AG04449 (cell line): ENCODE data around the gene POU2F3.

Experiments used
- CTCF ChIA-PET: fragments of 350-600 bp; formaldehyde crosslinking; extraction: SDS; loops from one replicate; lab custom pipeline; 2021; ENCODE audit warnings: antibody characterized with exemption; lab: Yijun Ruan, JAX
- POLR2A ChIA-PET: fragments of 400-600, 350-600 bp; formaldehyde crosslinking; extraction: SDS; loops from one replicate; lab custom pipeline; 2020; ENCODE audit warnings: antibody characterized with exemption, inconsistent platforms; lab: Yijun Ruan, JAX
- DNase-seq: peaks from one replicate; pipeline ENCODE4 v3.0.0-alpha.2; 2010; ENCODE audit warnings: low read depth, low spot score
- H3K4me3 ChIP-seq: 2 replicates; pipeline ENCODE4 v1.5.1; 2011; ENCODE audit warnings: low read depth, mild to moderate bottlenecking, control low read depth, low read length
- TF ChIP-seq, protein P1 (sequence below): IDR thresholded peaks from one replicate; pipeline ENCODE4 v1.5.1; 2011; ENCODE audit warnings: mild to moderate bottlenecking, moderate library complexity, low read length, control low read depth, inconsistent platforms; ENCODE audit not compliant: insufficient read depth; ENCODE audit errors: missing control alignments

Gene POU2F3

GRCh38 chr11:120256779-120257178 lies 16.8 kb downstream of the POU2F3 start:
- ChIA-PET CTCF (interaction anchor here (1.0 to 2.3 kb wide), 2 partner anchors 10 to 22 kb away, joined by 3 to 9 read pairs; no protein-coding TSS in a partner anchor), POLR2A (no interaction called here)
- H3K4me3 ChIP-seq, result no peak overlapping the region
- no peak for DNase-seq
- TF ChIP-seq, protein P1, sequence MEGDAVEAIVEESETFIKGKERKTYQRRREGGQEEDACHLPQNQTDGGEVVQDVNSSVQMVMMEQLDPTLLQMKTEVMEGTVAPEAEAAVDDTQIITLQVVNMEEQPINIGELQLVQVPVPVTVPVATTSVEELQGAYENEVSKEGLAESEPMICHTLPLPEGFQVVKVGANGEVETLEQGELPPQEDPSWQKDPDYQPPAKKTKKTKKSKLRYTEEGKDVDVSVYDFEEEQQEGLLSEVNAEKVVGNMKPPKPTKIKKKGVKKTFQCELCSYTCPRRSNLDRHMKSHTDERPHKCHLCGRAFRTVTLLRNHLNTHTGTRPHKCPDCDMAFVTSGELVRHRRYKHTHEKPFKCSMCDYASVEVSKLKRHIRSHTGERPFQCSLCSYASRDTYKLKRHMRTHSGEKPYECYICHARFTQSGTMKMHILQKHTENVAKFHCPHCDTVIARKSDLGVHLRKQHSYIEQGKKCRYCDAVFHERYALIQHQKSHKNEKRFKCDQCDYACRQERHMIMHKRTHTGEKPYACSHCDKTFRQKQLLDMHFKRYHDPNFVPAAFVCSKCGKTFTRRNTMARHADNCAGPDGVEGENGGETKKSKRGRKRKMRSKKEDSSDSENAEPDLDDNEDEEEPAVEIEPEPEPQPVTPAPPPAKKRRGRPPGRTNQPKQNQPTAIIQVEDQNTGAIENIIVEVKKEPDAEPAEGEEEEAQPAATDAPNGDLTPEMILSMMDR, result no peak

GRCh38 chr11:120257346-120257745 lies 17.4 kb downstream of the POU2F3 start:
- DNase-seq, result no peak
- ChIA-PET POLR2A (no interaction called here), CTCF (interaction anchor here (1.0 to 2.3 kb wide), 2 partner anchors 11 to 22 kb away, joined by 3 to 9 read pairs; no protein-coding TSS in a partner anchor)
- TF ChIP-seq, protein P1, result no peak
- no peak overlapping the region for H3K4me3 ChIP-seq

DNA sequence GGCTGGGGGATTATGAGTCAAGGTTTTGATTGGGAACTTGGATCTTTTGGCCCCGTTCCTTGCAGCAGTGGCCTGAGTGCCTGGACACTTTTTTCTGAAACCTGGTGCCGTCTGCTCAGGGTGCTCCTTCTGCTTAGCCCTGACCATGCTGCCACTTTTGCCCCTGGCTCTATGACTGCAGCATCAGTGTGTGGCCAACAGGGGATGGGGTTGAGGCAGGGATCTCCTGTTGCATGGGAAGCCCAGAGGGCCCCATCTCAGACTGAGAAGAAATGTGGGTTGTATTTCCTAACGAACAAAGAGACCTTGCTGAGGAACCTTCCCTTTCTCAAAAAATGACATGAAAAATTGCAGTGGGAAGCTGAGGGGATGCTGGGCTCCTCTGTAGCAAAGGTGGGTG lies 18.7 kb downstream of the POU2F3 start:
- ChIA-PET POLR2A (no interaction called here), CTCF (interaction anchor here (0.9 to 2.3 kb wide), 2 partner anchors 15 to 24 kb away, joined by 3 to 9 read pairs; no protein-coding TSS in a partner anchor)
- H3K4me3 ChIP-seq, result no peak overlapping the region
- no peak for DNase-seq
- TF ChIP-seq, protein P1, result no peak

- DNase-seq, result no peak
- POLR2A ChIA-PET, result no interaction called here
- CTCF ChIA-PET, result interaction anchor here (1.1 to 2.3 kb wide), 3 partner anchors 11 to 24 kb away, joined by 3 to 9 read pairs (median 3); no protein-coding TSS in a partner anchor
- H3K4me3 ChIP-seq, result no peak overlapping the region
- TF ChIP-seq, protein P1, result no peak
These were observed 19.3 kb downstream of the POU2F3 start for GRCh38 chr11:120259241-120259640.

DNA sequence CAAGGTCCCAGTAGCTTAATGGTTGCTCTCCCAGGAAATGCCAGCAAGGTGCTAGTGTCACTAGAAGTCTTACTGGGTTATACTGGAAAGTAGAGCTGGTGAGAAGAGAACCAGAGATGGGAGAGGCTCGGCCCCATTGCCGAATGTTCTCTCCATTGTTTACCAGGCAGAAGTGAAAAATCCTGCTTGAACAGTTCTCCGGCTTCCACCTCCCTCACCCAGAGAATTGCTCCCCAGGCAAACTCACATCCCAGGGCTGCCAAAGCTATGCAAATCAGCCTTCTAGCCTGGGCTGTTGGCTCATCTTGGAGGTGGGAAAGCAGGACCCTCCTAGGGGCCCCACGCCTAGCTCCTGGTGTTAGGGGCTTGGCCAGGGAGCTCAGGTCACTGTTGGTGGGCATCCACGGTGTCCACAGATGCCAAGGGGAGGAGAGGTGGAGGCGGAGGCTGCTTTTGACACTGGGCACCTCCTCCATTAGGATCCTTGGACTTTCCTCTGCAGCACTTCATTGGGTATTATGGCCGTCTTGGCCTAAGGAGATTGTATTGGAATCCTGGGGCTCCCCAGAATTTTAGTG lies 20.1 kb downstream of the POU2F3 start:
- TF ChIP-seq, protein P1, result no peak
- CTCF ChIA-PET, result interaction anchor here (1.1 to 2.3 kb wide), 5 partner anchors 10 to 43 kb away, joined by 3 to 5 read pairs (median 4); no protein-coding TSS in a partner anchor

DNA sequence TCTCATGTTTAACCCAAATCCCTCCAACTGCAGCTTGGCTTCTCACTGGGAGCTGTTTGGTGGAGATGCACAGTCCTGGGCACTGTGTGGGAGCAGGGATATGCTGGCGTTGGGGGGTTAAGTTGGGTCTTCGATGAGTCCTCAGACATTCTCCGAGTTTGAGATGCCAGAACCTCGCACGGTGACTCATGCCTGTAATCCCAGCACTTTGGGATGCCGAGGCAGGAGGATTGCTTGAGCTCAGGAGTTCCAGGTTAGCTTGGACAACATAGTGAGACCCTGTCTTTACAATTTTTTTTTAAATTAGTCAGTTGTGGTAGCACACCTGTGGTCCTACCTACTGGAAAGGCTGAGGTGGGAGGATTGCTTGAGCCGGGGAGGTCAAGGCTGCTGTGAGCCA lies 20.7 kb downstream of the POU2F3 start:
- DNase-seq, result no peak
- CTCF ChIA-PET, result interaction anchor here (1.4 to 2.3 kb wide), 4 partner anchors 9 to 42 kb away, joined by 3 to 5 read pairs (median 4); no protein-coding TSS in a partner anchor
- POLR2A ChIA-PET, result no interaction called here
- TF ChIP-seq, protein P1, result no peak
- no peak overlapping the region for H3K4me3 ChIP-seq

More for the DNA sequence above, 20.1 kb downstream of the POU2F3 start:
- H3K4me3 ChIP-seq, result no peak overlapping the region
- no peak for DNase-seq
- POLR2A ChIA-PET, result no interaction called here
